GM12878 (cell line): ENCODE results near the gene SSX2IP.
"Not testable (repeated sequence)": the region's sequence is repeated elsewhere in the genome, so short reads cannot be mapped to it uniquely, and the experiment has no call there.

Source experiments
- CEBPB ChIP-seq, 2 experiments: fragments of 150-350 bp in 1 of 2; IDR thresholded peaks; 2 replicates each; pipeline ENCODE4 v1.6.1; 2012 to 2014; ENCODE audit warnings: low read depth in 2 of 2, low read length in 2 of 2, borderline replicate concordance in 1 of 2, inconsistent platforms in 1 of 2
- CHD1 ChIP-seq: IDR thresholded peaks from 2 replicates; pipeline ENCODE4 v1.6.1; 2012; ENCODE audit warnings: low read depth, low read length, improper control_type of control experiment
- HDAC2 ChIP-seq: fragments of 200-600 bp; sonication (generic); IDR thresholded peaks from 2 replicates; pipeline ENCODE4 v1.6.1; 2017
- KAT2A ChIP-seq: conservative IDR thresholded peaks from 2 replicates; pipeline ENCODE4 v1.6.1; 2011; ENCODE audit warnings: low read depth, low read length; ENCODE audit not compliant: control insufficient read depth
- NFIC ChIP-seq: IDR thresholded peaks from 2 replicates; pipeline ENCODE4 v1.6.1; 2012; ENCODE audit warnings: low read depth, mild to moderate bottlenecking, inconsistent platforms, low read length, moderate library complexity
- NR2C2 ChIP-seq: IDR thresholded peaks from 2 replicates; pipeline ENCODE4 v1.6.1; 2011; ENCODE audit warnings: borderline replicate concordance, low read depth; ENCODE audit not compliant: control insufficient read depth, insufficient read length
- TCF12 ChIP-seq: IDR thresholded peaks from 2 replicates; pipeline ENCODE4 v1.6.1; 2011; ENCODE audit warnings: low read depth, mild to moderate bottlenecking, low read length
- YY1 ChIP-seq: IDR thresholded peaks from 2 replicates; pipeline ENCODE4 v1.6.1; 2011; ENCODE audit warnings: low read depth, mild to moderate bottlenecking, low read length
- ZZZ3 ChIP-seq: IDR thresholded peaks from 2 replicates; pipeline ENCODE4 v1.6.1; 2011; ENCODE audit warnings: low read depth; ENCODE audit not compliant: control insufficient read depth, insufficient read length
- TF ChIP-seq, protein P1 (sequence below): IDR thresholded peaks from 2 replicates; pipeline ENCODE4 v1.6.1; 2011; ENCODE audit warnings: low read depth, low read length, improper control_type of control experiment, borderline replicate concordance
- TF ChIP-seq, protein P2 (sequence below): IDR thresholded peaks from 2 replicates; pipeline ENCODE4 v1.6.1; 2012; ENCODE audit warnings: mild to moderate bottlenecking, low read depth, low read length
- TF ChIP-seq, protein P3 (sequence below): fragments of 450-650 bp; IDR thresholded peaks from 2 replicates; pipeline ENCODE4 v1.6.1; 2016; ENCODE audit warnings: mild to moderate bottlenecking
- TF ChIP-seq, protein P4 (sequence below), 3 experiments: IDR thresholded peaks in 2 of 3; conservative IDR thresholded peaks in 1 of 3; 2 replicates each; pipeline ENCODE4 v1.5.1; 2011; ENCODE audit warnings: low read depth in 3 of 3, low read length in 3 of 3, mild to moderate bottlenecking in 3 of 3, control low read depth in 2 of 3, moderate library complexity in 2 of 3, inconsistent platforms in 1 of 3, mixed read lengths in 1 of 3; ENCODE audit not compliant: control insufficient read depth in 2 of 3, insufficient read depth in 1 of 3; ENCODE audit errors: extremely low read depth in 1 of 3
- TF ChIP-seq, protein P5 (sequence below): fragments of 450-650 bp; formaldehyde crosslinking; IDR thresholded peaks from 2 replicates; pipeline ENCODE4 v1.5.0; 2022; ENCODE audit warnings: mild to moderate bottlenecking, missing genetic modification characterization

DNA sequence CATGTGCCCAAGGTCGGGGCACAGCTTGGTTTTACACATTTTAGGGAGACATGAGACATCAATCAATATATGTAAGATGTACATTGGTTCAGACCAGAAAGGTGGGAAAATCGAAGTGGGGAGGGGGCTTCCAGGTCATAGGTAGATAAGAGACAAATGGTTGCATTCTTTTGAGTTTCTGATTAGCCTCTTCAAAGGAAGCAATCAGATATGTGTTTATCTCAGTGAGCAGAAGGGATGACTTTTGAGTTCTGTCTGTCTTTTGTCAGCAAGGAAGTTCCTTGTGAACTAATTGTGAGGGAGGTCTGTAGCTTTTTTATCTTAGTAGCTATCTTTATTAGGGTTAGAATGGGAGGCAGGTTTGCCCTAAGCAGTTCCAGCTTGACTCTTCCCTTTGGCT, 31.6 kb upstream of the SSX2IP start:
- TF ChIP-seq CHD1; NR2C2; HDAC2; YY1; NFIC; ZZZ3; TCF12; KAT2A; CEBPB (IDR thresholded peaks at IDR 0.05; ENCODE audit: borderline replicate concordance in 1 of 2, low read depth in 2 of 2, low read length in 2 of 2): not testable (repeated sequence)
- TF ChIP-seq, protein P1, sequence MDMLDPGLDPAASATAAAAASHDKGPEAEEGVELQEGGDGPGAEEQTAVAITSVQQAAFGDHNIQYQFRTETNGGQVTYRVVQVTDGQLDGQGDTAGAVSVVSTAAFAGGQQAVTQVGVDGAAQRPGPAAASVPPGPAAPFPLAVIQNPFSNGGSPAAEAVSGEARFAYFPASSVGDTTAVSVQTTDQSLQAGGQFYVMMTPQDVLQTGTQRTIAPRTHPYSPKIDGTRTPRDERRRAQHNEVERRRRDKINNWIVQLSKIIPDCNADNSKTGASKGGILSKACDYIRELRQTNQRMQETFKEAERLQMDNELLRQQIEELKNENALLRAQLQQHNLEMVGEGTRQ = not testable (repeated sequence)
- TF ChIP-seq, protein P2, sequence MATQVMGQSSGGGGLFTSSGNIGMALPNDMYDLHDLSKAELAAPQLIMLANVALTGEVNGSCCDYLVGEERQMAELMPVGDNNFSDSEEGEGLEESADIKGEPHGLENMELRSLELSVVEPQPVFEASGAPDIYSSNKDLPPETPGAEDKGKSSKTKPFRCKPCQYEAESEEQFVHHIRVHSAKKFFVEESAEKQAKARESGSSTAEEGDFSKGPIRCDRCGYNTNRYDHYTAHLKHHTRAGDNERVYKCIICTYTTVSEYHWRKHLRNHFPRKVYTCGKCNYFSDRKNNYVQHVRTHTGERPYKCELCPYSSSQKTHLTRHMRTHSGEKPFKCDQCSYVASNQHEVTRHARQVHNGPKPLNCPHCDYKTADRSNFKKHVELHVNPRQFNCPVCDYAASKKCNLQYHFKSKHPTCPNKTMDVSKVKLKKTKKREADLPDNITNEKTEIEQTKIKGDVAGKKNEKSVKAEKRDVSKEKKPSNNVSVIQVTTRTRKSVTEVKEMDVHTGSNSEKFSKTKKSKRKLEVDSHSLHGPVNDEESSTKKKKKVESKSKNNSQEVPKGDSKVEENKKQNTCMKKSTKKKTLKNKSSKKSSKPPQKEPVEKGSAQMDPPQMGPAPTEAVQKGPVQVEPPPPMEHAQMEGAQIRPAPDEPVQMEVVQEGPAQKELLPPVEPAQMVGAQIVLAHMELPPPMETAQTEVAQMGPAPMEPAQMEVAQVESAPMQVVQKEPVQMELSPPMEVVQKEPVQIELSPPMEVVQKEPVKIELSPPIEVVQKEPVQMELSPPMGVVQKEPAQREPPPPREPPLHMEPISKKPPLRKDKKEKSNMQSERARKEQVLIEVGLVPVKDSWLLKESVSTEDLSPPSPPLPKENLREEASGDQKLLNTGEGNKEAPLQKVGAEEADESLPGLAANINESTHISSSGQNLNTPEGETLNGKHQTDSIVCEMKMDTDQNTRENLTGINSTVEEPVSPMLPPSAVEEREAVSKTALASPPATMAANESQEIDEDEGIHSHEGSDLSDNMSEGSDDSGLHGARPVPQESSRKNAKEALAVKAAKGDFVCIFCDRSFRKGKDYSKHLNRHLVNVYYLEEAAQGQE = not testable (repeated sequence)
- TF ChIP-seq, protein P3, sequence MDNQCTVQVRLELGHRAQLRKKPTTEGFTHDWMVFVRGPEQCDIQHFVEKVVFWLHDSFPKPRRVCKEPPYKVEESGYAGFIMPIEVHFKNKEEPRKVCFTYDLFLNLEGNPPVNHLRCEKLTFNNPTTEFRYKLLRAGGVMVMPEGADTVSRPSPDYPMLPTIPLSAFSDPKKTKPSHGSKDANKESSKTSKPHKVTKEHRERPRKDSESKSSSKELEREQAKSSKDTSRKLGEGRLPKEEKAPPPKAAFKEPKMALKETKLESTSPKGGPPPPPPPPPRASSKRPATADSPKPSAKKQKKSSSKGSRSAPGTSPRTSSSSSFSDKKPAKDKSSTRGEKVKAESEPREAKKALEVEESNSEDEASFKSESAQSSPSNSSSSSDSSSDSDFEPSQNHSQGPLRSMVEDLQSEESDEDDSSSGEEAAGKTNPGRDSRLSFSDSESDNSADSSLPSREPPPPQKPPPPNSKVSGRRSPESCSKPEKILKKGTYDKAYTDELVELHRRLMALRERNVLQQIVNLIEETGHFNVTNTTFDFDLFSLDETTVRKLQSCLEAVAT = not testable (repeated sequence)
- TF ChIP-seq, protein P4, sequence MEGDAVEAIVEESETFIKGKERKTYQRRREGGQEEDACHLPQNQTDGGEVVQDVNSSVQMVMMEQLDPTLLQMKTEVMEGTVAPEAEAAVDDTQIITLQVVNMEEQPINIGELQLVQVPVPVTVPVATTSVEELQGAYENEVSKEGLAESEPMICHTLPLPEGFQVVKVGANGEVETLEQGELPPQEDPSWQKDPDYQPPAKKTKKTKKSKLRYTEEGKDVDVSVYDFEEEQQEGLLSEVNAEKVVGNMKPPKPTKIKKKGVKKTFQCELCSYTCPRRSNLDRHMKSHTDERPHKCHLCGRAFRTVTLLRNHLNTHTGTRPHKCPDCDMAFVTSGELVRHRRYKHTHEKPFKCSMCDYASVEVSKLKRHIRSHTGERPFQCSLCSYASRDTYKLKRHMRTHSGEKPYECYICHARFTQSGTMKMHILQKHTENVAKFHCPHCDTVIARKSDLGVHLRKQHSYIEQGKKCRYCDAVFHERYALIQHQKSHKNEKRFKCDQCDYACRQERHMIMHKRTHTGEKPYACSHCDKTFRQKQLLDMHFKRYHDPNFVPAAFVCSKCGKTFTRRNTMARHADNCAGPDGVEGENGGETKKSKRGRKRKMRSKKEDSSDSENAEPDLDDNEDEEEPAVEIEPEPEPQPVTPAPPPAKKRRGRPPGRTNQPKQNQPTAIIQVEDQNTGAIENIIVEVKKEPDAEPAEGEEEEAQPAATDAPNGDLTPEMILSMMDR (IDR thresholded peaks at IDR 0.05 in 2 of 3, conservative IDR thresholded peaks at IDR 0.05 in 1 of 3; ENCODE audit: control insufficient read depth in 2 of 3, extremely low read depth in 1 of 3, insufficient read depth in 1 of 3, low read depth in 3 of 3, low read length in 3 of 3) = not testable (repeated sequence)
- TF ChIP-seq, protein P5, sequence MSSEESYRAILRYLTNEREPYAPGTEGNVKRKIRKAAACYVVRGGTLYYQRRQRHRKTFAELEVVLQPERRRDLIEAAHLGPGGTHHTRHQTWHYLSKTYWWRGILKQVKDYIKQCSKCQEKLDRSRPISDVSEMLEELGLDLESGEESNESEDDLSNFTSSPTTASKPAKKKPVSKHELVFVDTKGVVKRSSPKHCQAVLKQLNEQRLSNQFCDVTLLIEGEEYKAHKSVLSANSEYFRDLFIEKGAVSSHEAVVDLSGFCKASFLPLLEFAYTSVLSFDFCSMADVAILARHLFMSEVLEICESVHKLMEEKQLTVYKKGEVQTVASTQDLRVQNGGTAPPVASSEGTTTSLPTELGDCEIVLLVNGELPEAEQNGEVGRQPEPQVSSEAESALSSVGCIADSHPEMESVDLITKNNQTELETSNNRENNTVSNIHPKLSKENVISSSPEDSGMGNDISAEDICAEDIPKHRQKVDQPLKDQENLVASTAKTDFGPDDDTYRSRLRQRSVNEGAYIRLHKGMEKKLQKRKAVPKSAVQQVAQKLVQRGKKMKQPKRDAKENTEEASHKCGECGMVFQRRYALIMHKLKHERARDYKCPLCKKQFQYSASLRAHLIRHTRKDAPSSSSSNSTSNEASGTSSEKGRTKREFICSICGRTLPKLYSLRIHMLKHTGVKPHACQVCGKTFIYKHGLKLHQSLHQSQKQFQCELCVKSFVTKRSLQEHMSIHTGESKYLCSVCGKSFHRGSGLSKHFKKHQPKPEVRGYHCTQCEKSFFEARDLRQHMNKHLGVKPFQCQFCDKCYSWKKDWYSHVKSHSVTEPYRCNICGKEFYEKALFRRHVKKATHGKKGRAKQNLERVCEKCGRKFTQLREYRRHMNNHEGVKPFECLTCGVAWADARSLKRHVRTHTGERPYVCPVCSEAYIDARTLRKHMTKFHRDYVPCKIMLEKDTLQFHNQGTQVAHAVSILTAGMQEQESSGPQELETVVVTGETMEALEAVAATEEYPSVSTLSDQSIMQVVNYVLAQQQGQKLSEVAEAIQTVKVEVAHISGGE (CRISPR knock-in tag) = not testable (repeated sequence)
